ENCODE results near the gene MGA.

- TF ChIP-seq EP300 (IDR thresholded peaks at IDR 0.05): no peak
- no peak for TF ChIP-seq POLR2A (IDR thresholded peaks at IDR 0.05)
- no peak for TF ChIP-seq CTCF (IDR thresholded peaks at IDR 0.05)
Observed at GRCh38 chr15:41798607-41799487, 138.6 kb downstream of the MGA start.

Measured in tibial nerve (tissue), 4 donors.